Esophagus (tissue), 2 donors: Measurements from ENCODE around the gene CELF3. TPM values are rescaled to one million over a fixed set of nuclear protein-coding genes. Genes with fewer than 3 reads are reported as not detected.
A peak's percentile ranks its signal among the peaks of the same experiment; 100 is the strongest.

ENCODE experiments used
- H3K27ac ChIP-seq, 2 donors: one replicate each; pipeline ENCODE4 v1.5.1; 2013; ENCODE audit warnings: low read depth in 2 of 2, mild to moderate bottlenecking in 2 of 2, inconsistent platforms in 1 of 2, low read length in 1 of 2, moderate library complexity in 1 of 2
- H3K27me3 ChIP-seq, 2 donors: one replicate each; pipeline ENCODE4 v1.6.1; 2013; ENCODE audit warnings: low read length in 2 of 2, control low read depth in 1 of 2, mild to moderate bottlenecking in 1 of 2; ENCODE audit not compliant: insufficient read depth in 2 of 2, control insufficient read depth in 1 of 2
- H3K36me3 ChIP-seq, 2 donors: one replicate each; pipeline ENCODE4 v1.6.1; 2013; ENCODE audit warnings: low read length in 1 of 2; ENCODE audit not compliant: control insufficient read depth in 2 of 2, insufficient read depth in 2 of 2
- H3K4me1 ChIP-seq, 2 donors: one replicate each; pipeline ENCODE4 v1.6.1; 2013; ENCODE audit warnings: low read length in 1 of 2; ENCODE audit not compliant: control insufficient read depth in 2 of 2, insufficient read depth in 2 of 2
- H3K4me3 ChIP-seq, 2 donors: one replicate each; pipeline ENCODE4 v1.5.1; 2013; ENCODE audit warnings: low read length in 2 of 2, mild to moderate bottlenecking in 2 of 2, low read depth in 1 of 2, moderate library complexity in 1 of 2
- H3K9me3 ChIP-seq, 2 donors: one replicate each; pipeline ENCODE4 v1.6.1; 2013; ENCODE audit warnings: mild to moderate bottlenecking in 2 of 2, low read depth in 1 of 2, low read length in 1 of 2, moderate library complexity in 1 of 2; ENCODE audit not compliant: control insufficient read depth in 2 of 2, insufficient read depth in 1 of 2
- WGBS, 2 donors: extraction: QIAGEN DNeasy Blood & Tissue Kit; methylation state at CpG; one replicate each; pipeline ENCODE4 v1.1.7; 2013; 5-methylcytosine and 5-hydroxymethylcytosine counted together
- polyA plus RNA-seq, 2 donors: library from polyadenylated mRNA; stranded (reverse); fragments of 200-250 nt; gene quantifications; one replicate each; pipeline ENCODE4 v1.2.3, GENCODE V29; 2013
- donor health status: healthy with polysubstance abuse.
- donor health status: Bipolar disorder and iron deficiency.

CELF3 gene
- polyA plus RNA-seq = under 1 TPM; 0.04 to 0.05 TPM

- WGBS, 2 donors = 10 to 12% methylated on average over 26 to 27 of the region's 27 CpGs
- no peaks in the 10 kb centered on the region for H3K9me3 ChIP-seq
- no peak within 1 kb of the TSS for H3K27ac ChIP-seq
- peaks cover 6% of the 10 kb centered on the region in 2 donors for H3K4me1 ChIP-seq
- H3K27me3 ChIP-seq = peaks cover 0 to 7% of the 10 kb centered on the region in 2 donors
- no peak within 1 kb of the TSS for H3K4me3 ChIP-seq
- H3K36me3 ChIP-seq = no peaks in the 10 kb centered on the region
These were observed at the start of gene CELF3 for GRCh38 chr1:151716771-151717631. Gene CELF3, minus strand, starts transcription at chr1:151716803. Its CDS starts 783 bp downstream, at chr1:151716020.

- Histone ChIP-seq H3K9me3 (no peaks in the 10 kb centered on the region), H3K36me3 (peaks cover 6 to 12% of the 10 kb centered on the region in 2 donors), H3K4me1 (peaks cover 0 to 6% of the 10 kb centered on the region in 2 donors), H3K4me3 (peak overlapping the region; percentile 75 to 88), H3K27me3 (no peaks in the 10 kb centered on the region), H3K27ac (peak overlapping the region; percentile 67 to 93)
- 49 to 58% methylated on average over 10 of the region's 10 CpGs for WGBS, 2 donors
These were observed 47.4 kb upstream of the CELF3 start for GRCh38 chr1:151763990-151764389.

- H3K36me3 ChIP-seq = peaks cover 6 to 13% of the 10 kb centered on the region in 2 donors
- H3K27ac ChIP-seq = peak within 1 kb of the TSS; percentile 88 to 93
- peak within 1 kb of the TSS; percentile 75 to 88 for H3K4me3 ChIP-seq
- H3K9me3 ChIP-seq = no peaks in the 10 kb centered on the region
- peaks cover 0 to 6% of the 10 kb centered on the region in 2 donors for H3K4me1 ChIP-seq
- no peaks in the 10 kb centered on the region for H3K27me3 ChIP-seq
- 1% methylated on average over 68 of the region's 68 CpGs for WGBS, 2 donors
These were observed 46.6 kb upstream of the CELF3 start, which contains the start of gene MRPL9 for GRCh38 chr1:151762941-151763921. Gene MRPL9, minus strand, starts transcription at chr1:151763496. Its CDS starts 17 bp downstream, at chr1:151763479.

- Histone ChIP-seq H3K36me3 (peaks cover 6 to 15% of the 10 kb centered on the region in 2 donors), H3K9me3 (no peaks in the 10 kb centered on the region), H3K27ac (no peak overlapping the region), H3K4me3 (no peak overlapping the region), H3K27me3 (no peaks in the 10 kb centered on the region), H3K4me1 (peaks cover 0 to 2% of the 10 kb centered on the region in 2 donors)
- 83 to 87% methylated on average over 7 of the region's 7 CpGs for WGBS, 2 donors
These were observed 44.2 kb upstream of the CELF3 start for GRCh38 chr1:151760597-151761385.

GRCh38 chr1:151759241-151759640, 42.6 kb upstream of the CELF3 start:
- Histone ChIP-seq H3K27ac (no peak overlapping the region), H3K27me3 (no peaks in the 10 kb centered on the region), H3K36me3 (peaks cover 6 to 15% of the 10 kb centered on the region in 2 donors), H3K4me1 (peaks cover 0 to 2% of the 10 kb centered on the region in 2 donors), H3K9me3 (no peaks in the 10 kb centered on the region), H3K4me3 (no peak overlapping the region)

GRCh38 chr1:151756291-151756690, 39.7 kb upstream of the CELF3 start:
- Histone ChIP-seq H3K4me3 (no peak overlapping the region), H3K4me1 (no peaks in the 10 kb centered on the region), H3K27ac (no peak overlapping the region), H3K27me3 (no peaks in the 10 kb centered on the region), H3K36me3 (peaks cover under 1 to 10% of the 10 kb centered on the region in 2 donors), H3K9me3 (no peaks in the 10 kb centered on the region)
- WGBS, 2 donors = 60 to 67% methylated on average over 1 of the region's 1 CpG

GRCh38 chr1:151741516-151741915, 24.9 kb upstream of the CELF3 start:
- Histone ChIP-seq H3K27me3 (no peaks in the 10 kb centered on the region), H3K4me1 (no peaks in the 10 kb centered on the region), H3K4me3 (no peak overlapping the region), H3K36me3 (no peaks in the 10 kb centered on the region), H3K27ac (no peak overlapping the region), H3K9me3 (peaks cover 2 to 3% of the 10 kb centered on the region in 2 donors)
- 90% methylated on average over 4 of the region's 4 CpGs for WGBS, 2 donors

GRCh38 chr1:151739590-151740355, 23.2 kb upstream of the CELF3 start:
- peaks cover 2 to 3% of the 10 kb centered on the region in 2 donors for H3K9me3 ChIP-seq
- no peaks in the 10 kb centered on the region for H3K4me1 ChIP-seq
- peak overlapping the region; percentile 63 to 86 for H3K27ac ChIP-seq
- no peaks in the 10 kb centered on the region for H3K27me3 ChIP-seq
- no peaks in the 10 kb centered on the region for H3K36me3 ChIP-seq
- 31 to 32% methylated on average over 3 of the region's 3 CpGs for WGBS, 2 donors
- no peak overlapping the region for H3K4me3 ChIP-seq
